Fibroblast of mammary gland (primary cell): ENCODE results near the gene EPHA4.

ENCODE experiments used
- DNase-seq: peaks from one replicate; pipeline ENCODE4 v3.0.0-alpha.2; 2010; ENCODE audit warnings: low read depth
- H3K4me3 ChIP-seq: 2 replicates; pipeline ENCODE4 v1.5.1; 2011; ENCODE audit warnings: low read depth, mild to moderate bottlenecking, low read length, moderate library complexity; ENCODE audit not compliant: control insufficient read depth
- CTCF ChIP-seq: conservative IDR thresholded peaks from 2 replicates; pipeline ENCODE4 v1.5.1; 2011; ENCODE audit warnings: low read depth, low read length, inconsistent platforms; ENCODE audit not compliant: control insufficient read depth, insufficient read depth

Gene EPHA4

GRCh38 chr2:221381928-221382488, 190.1 kb downstream of the EPHA4 start:
- no peak overlapping the region for H3K4me3 ChIP-seq
- no peak for DNase-seq
- TF ChIP-seq CTCF, result no peak

GRCh38 chr2:221380686-221381085, 191.4 kb downstream of the EPHA4 start:
- no peak overlapping the region for H3K4me3 ChIP-seq
- no peak for DNase-seq

GRCh38 chr2:221380062-221380461, 192.0 kb downstream of the EPHA4 start:
- DNase-seq, result no peak
- no peak for TF ChIP-seq CTCF
- no peak overlapping the region for H3K4me3 ChIP-seq

More at GRCh38 chr2:221380686-221381085, 191.4 kb downstream of the EPHA4 start:
- no peak for TF ChIP-seq CTCF

- no peak for DNase-seq
- no peak overlapping the region for H3K4me3 ChIP-seq
- TF ChIP-seq CTCF, result no peak
Observed at GRCh38 chr2:221377597-221377996, 194.5 kb downstream of the EPHA4 start.

- TF ChIP-seq CTCF, result no peak
- DNase-seq, result peak; percentile 17
Observed at GRCh38 chr2:221377066-221377465, 195.0 kb downstream of the EPHA4 start.

GRCh38 chr2:221374234-221374633, 197.9 kb downstream of the EPHA4 start:
- no peak overlapping the region for H3K4me3 ChIP-seq
- DNase-seq, result no peak
- TF ChIP-seq CTCF, result no peak

More at GRCh38 chr2:221377066-221377465, 195.0 kb downstream of the EPHA4 start:
- no peak overlapping the region for H3K4me3 ChIP-seq

- no peak for DNase-seq
- no peak overlapping the region for H3K4me3 ChIP-seq
- TF ChIP-seq CTCF, result no peak
Observed at GRCh38 chr2:221372907-221373306, 199.2 kb downstream of the EPHA4 start.
